ENCODE measurements around the gene ADCY7. TPM values are rescaled to one million over a fixed set of nuclear protein-coding genes. Genes with fewer than 3 reads are reported as not detected.

Gene ADCY7
- total RNA-seq, 1 experiment from 2014 or later: 38.5 TPM

Other genes starting within 250 kb of the ADCY7 start
- gene CNEP1R1, start 241.3 kb upstream of the ADCY7 start, total RNA-seq (2014; rRNA removed): 24.9 and 32.4 TPM in 2 replicates
- gene HEATR3, start 200.6 kb upstream of the ADCY7 start, total RNA-seq (2014; rRNA removed): 32.3 and 38.6 TPM in 2 replicates
- gene TENT4B, start 113.2 kb upstream of the ADCY7 start, total RNA-seq (2014; rRNA removed): 11.6 and 13.5 TPM in 2 replicates
- 47.1 and 49.1 TPM in 2 replicates for gene BRD7, start 102.4 kb downstream of the ADCY7 start, total RNA-seq (2014; rRNA removed)

All from LHCN-M2 (cell line).